ENCODE measurements around the gene RECQL5.
"Not testable (repeated sequence)": the region's sequence is repeated elsewhere in the genome, so short reads cannot be mapped to it uniquely, and the experiment has no call there.

The RECQL5 gene

DNA sequence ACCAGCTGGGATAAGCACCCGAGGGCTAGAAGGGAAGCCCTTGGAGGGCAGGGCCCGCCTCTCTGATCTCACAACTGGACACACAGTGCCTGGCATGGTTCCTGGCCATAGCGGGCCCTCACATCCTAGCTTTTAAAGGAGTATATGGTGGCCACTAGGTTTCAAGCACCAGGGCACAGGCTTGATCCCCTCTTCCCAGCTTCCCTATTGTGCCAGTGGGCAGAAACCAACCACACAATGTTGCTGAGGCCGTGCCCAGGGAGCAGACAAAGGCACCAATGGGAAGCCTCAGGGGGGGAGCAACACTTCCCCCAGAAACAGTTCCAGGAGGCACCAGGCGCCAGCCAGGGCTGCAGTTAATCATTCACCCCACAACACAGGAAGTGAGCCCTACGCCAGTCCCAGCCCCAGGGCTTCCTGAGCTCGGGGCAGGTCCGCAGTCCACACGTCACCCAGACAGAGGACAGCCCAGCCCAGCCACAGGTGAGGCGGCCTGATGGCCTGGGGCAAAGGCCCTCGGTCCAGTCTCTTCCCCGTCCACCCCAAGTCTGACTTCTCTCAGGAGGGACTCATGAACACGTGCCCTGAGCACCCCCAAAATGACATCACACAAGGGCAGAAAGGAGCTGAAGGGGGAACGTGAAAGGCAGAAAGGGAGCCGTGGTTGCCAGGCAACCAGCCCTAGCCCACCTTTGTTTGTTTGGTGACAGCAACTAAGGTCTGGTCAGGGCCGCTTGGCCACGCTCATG lies 20.9 kb downstream of the RECQL5 start:
- no peak for DNase-seq

GRCh38 chr17:75645501-75645888 lies 21.5 kb downstream of the RECQL5 start:
- no peak for DNase-seq

DNA sequence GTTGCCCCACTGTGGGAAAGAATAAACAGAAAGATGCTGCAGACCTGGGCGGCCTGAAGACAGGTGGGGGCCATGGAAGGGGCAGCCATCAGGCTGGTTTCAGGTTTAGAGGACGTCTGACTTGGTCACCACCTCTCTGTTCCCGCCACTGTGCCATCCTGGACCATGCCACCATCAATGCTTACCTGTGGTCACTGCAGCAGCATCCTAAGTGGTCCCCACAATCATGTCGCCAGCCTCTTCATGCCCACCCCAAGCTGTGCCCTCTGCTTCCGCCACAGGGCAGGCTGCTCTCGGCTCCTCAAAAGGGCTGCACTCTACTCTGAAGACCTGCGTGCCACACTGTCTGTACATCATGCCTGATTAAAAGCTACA lies 23.3 kb downstream of the RECQL5 start:
- DNase-seq: no peak

GRCh38 chr17:75642784-75643642 lies 23.9 kb downstream of the RECQL5 start:
- DNase-seq: no peak

DNA sequence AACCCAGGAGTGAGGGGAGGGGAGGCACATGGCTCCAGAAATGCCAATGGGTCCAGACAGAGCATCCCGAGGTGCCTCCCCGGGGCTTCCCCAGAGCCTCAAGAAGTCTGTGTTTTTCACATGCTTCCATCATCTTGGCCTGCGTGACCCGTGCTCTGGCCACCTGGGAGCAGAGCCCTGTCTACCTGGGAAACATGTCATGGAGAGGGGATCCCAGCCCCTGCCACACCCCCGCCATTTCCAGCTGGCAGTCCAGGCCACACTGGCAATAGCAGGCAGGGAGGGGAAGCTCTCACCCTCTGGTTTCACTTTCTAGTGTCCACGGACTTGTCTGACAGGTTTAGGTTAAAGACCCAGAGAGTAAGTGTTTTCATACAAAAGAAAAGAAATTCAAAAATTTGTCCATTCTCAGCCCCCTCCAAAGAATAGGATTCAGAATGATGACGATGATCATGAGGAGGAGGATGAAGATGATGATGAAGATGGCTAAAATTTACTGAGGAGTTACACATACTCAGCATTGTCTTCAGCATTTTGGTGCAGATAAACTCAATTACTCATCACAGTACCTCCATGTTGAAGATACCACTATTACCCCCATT lies 24.7 kb downstream of the RECQL5 start:
- no peak for DNase-seq

DNA sequence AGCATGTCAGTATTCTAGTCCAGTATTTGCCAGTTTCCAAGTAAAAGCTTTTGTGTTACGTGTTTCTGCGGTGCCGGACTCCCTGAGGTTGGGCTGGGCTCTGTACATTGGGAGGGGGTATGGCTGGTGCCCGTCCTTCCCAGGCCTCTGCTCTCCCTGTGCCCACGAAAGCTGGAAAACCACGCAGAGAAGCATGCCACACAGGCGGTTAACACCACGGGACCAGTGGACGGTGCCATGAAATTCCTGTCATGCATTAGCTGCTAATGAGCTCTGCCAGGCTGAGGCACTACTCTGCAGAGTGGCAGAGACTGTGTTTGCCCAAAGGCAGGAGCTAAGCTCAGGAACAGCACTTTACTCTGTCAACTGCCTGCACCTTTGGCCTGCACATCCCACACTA lies 25.6 kb downstream of the RECQL5 start:
- no peak for DNase-seq

GRCh38 chr17:75640556-75641119 lies 26.3 kb downstream of the RECQL5 start:
- no peak for DNase-seq

DNA sequence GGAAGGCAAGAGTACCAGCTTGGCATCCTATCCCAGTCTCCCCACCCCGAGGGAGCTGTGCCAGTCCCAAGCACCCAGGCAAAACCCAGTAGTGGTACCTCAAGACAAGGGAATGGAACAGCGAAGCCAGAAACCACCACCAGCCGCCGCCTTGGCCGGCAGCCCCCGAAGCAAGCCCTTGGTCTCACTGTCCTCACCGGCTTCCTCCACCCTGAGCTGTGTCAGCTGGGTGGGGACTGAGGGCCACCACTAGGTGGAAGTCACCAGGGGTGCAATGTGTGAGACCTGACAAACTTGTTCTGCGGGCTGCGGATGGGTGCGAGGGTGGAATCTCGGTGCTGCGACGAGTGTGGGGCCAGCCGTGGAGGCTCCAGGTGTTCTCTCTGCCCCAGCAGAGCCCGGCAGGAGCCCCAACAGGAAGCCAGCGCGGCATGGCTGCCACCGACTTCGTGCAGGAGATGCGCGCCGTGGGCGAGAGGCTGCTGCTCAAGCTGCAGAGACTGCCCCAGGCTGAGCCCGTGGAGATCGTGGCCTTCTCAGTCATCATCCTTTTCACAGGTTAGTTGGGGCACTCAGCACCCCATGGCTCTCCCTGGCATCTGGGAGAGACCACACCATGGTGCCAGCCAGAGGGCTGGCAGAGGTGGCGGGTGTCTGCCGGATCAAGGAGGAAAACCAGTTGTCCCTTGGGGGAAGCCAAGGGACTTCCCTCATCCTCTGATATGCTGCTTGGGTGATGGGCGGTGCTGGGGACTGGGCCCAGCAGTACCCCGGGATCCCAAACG lies 27.0 kb downstream of the RECQL5 start:
- DNase-seq: no peak

DNA sequence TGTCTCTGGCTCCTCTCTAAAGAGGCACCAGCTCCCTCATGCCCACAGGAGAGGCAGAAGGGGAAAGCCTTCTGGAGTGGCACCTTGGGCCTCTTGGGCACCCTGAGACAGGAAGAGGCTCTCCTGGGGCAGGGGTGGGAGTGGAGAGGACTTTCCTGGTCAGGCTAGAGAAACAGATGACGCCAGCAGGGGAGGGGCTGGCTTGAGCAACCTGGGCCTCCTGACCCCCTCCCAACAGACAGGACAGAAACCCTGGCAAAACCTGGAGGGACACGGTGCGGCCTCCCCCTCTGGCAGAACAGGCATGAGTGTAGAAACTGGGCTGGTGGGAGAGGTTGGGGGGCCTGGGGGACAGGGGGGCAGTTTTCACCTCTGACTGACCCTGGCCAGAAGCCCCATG lies 27.6 kb downstream of the RECQL5 start:
- no peak for DNase-seq

GRCh38 chr17:75638893-75639292 lies 28.1 kb downstream of the RECQL5 start:
- no peak for DNase-seq

GRCh38 chr17:75638039-75638438 lies 28.9 kb downstream of the RECQL5 start:
- DNase-seq: not testable (repeated sequence)

DNA sequence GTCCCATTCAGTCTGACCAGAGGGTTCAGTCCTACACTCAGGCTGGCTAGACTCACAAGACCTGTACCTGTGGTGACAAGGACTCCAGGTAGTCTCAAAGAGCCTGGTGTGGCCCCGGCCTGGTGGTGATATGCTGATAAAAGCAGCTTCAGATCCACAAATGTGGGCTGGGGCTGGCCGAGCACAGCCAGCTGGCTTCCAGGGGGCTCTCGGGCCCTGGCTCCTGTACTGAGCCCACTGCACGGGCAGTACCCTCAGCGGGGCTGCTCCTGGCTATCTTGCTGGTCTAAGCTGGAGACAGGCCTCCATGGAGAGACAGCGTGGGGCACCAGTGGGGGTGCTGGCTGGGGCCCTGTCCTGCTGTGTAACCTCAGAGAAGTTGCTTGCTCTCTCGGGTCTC lies 29.4 kb downstream of the RECQL5 start:
- DNase-seq: no peak

GRCh38 chr17:75637143-75637538 lies 29.8 kb downstream of the RECQL5 start:
- DNase-seq: no peak

DNA sequence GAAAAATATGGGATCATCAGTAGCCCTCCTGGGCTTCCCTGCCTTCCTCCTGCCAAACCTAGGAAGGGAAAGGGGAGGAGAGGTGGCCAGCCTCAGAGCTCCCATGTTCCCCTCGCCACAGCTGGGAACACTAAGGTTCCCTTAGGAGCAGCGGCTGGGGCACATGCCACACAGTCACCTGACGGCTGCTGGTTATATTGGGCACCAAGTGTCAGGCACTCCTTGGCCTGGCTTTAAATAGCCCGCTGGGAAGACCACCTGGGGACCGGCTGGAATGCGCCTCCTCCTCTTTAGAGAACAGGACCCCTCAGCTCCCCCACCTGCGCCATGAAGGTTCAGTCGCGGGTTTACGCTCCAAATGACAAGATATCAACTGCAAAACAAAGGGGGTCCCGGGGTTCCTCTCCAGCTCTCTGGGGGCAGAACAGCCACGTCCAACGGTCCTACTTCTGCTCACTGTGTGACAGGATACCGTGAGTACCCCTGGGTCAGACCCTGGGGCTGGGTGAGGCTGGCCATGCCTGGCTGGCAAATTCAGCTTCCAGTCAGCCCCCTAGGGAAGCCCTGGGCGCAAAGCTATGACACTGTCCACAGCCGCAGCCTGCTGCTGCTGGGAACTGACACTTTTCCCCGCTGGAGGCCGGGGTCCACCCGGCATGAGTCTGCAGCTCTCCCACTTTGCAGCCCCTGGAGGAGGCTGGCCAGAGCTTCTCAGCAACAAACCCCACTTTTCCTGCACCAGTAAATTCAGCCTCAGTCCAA lies 30.4 kb downstream of the RECQL5 start:
- no peak for DNase-seq

DNA sequence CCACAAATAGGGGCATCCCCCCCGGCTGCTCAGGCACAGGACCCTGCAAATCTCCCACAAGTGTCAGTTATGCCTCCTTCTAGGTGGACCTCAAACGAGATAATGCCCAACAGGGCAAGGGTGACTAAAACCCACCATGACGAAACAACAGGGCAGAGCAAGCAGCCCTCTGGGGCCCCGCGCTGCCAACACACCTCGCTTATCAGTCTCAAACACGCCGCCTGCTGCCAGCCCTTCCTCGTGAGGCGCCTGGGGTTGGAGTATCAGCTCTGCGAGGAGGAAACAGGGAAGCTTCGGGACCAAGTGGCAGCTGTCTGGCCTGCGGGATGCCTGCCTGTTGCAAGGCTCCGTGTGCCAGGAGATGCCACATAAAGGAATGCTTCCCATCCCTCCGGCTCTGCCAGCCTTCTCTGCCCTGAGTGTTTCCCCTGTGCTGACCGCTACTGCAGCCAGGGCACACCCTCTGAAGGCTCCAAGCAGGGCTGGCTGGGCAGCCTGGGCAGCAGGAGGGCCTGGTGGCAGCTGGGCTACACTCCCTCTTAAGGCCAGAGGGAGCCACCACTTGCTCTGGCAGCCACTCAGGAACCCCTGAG lies 31.2 kb downstream of the RECQL5 start:
- DNase-seq: no peak

- DNase-seq: no peak
Measured at GRCh38 chr17:75634754-75635609, 32.0 kb downstream of the RECQL5 start.

DNA sequence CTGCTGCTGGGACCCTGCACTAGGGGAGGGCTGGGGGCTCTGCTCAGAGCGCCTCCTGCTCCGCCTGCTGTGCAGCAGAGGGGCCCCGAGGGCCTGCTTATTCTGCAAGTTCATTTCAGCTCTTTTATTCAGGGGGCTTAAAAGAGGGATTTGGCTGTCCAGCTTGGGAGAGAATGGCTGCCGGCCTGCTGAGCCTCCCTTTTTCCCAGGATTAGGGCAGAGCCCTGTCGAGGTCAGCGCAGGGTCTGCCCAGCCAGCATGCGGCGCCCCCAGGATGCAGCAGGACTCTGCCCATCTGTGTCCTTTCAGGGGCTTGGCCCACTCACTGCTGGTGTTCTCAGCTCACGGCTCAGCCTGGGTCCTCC lies 32.6 kb downstream of the RECQL5 start:
- DNase-seq: no peak

GRCh38 chr17:75633486-75634375 lies 33.2 kb downstream of the RECQL5 start:
- peak; percentile 18 to 48 (median 32) for DNase-seq

DNA sequence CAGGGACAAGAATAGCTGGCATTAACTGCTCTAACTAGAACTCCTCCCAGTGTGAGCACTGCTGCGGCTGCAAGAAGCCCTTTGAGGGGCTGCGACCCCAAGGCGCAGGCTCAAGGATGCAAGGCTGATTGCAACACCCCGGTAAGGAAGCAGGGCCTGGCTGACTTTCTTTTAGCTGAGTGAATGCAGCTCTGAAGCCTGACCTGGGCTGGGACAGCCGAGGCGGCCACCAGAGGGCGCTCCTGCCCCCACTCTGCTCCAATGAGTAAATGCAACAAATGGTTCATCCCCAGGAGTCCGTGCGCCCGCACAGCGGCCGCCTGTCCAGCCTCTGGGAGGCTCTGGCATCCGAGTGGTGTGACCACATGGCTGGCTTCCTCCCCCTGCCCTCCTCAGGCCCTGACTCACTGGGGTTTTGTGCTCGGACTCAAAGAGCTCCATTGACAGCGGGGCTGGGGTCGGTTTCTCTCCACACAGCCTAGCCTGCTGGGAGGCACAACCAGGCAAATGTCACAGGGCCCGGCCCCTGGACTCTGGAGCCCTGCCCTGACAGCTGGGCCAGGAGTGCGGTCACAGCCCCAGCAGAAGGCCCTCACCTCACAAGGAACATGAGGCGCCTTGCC lies 34.0 kb downstream of the RECQL5 start, which contains the start of gene SMIM5:
Gene SMIM5 (plus strand): TSS at position 572 of the 623 bp plus-strand sequence. CDS start 6,768 bp downstream, outside the sequence.
- peak; percentile 47 to 86 (median 74) for DNase-seq
